ENCODE measurements around the gene SEZ6.

SEZ6 gene

GRCh38 chr17:29002811-29003210 lies 3.0 kb downstream of the SEZ6 start:
- no peak for DNase-seq

- DNase-seq, result no peak
Observed at GRCh38 chr17:29000973-29001372, 4.9 kb downstream of the SEZ6 start.

- no peak for DNase-seq
Observed at GRCh38 chr17:28999206-28999605, 6.6 kb downstream of the SEZ6 start.

- DNase-seq, result no peak
Observed at GRCh38 chr17:28997806-28998205, 8.0 kb downstream of the SEZ6 start.

- DNase-seq, result no peak
Observed at GRCh38 chr17:28996554-28997096, 9.2 kb downstream of the SEZ6 start.

GRCh38 chr17:28993645-28994426 lies 12.0 kb downstream of the SEZ6 start:
- DNase-seq, result no peak

GRCh38 chr17:28992625-28993600 lies 12.9 kb downstream of the SEZ6 start:
- no peak for DNase-seq

- no peak for DNase-seq
Observed at GRCh38 chr17:28992185-28992584, 13.6 kb downstream of the SEZ6 start.

GRCh38 chr17:28991779-28992178 lies 14.1 kb downstream of the SEZ6 start:
- DNase-seq, result no peak

- no peak for DNase-seq
Observed at GRCh38 chr17:28989028-28989427, 16.8 kb downstream of the SEZ6 start.

- DNase-seq, result peak; percentile 39
Observed at GRCh38 chr17:28988475-28988874, 17.4 kb downstream of the SEZ6 start.

GRCh38 chr17:28986714-28987655 lies 18.8 kb downstream of the SEZ6 start:
- no peak for DNase-seq

GRCh38 chr17:28985950-28986713 lies 19.7 kb downstream of the SEZ6 start:
- DNase-seq, result peak; percentile 64

GRCh38 chr17:28983286-28984230 lies 22.3 kb downstream of the SEZ6 start:
- no peak for DNase-seq

- DNase-seq, result no peak
Observed at GRCh38 chr17:28982131-28982793, 23.6 kb downstream of the SEZ6 start.

- no peak for DNase-seq
Observed at GRCh38 chr17:28978356-28978964, 27.4 kb downstream of the SEZ6 start.

- no peak for DNase-seq
Observed at GRCh38 chr17:28977659-28978355, 28.0 kb downstream of the SEZ6 start.

GRCh38 chr17:28975646-28976045 lies 30.2 kb downstream of the SEZ6 start:
- no peak for DNase-seq

GRCh38 chr17:28975031-28975430 lies 30.8 kb downstream of the SEZ6 start:
- DNase-seq, result no peak

Measured in NCI-H526 treated with DMSO at 0.1 percent for 48 hours (cell line).